GM21367 (cell line): Measurements from ENCODE around the gene RSPH6A.
A peak's percentile ranks its signal among the peaks of the same experiment; 100 is the strongest.
"Not testable (repeated sequence)": the region's sequence is repeated elsewhere in the genome, so short reads cannot be mapped to it uniquely, and the experiment has no call there.

Experiments
- ATAC-seq: cut with Tn5 transposase; IDR thresholded peaks from one replicate; pipeline ENCODE4 v1.9.1; 2021; ENCODE audit not compliant: unreplicated experiment

RSPH6A gene

GRCh38 chr19:45804140-45804958 lies 10.8 kb downstream of the RSPH6A start:
- ATAC-seq = no peak

- no peak for ATAC-seq
Measured at GRCh38 chr19:45801603-45802175, 13.4 kb downstream of the RSPH6A start.

- no peak for ATAC-seq
Measured at GRCh38 chr19:45800070-45800553, 15.0 kb downstream of the RSPH6A start.

GRCh38 chr19:45799541-45799940 lies 15.6 kb downstream of the RSPH6A start:
- ATAC-seq = not testable (repeated sequence)

GRCh38 chr19:45798995-45799517 lies 16.1 kb downstream of the RSPH6A start:
- ATAC-seq = peak; percentile 49

- ATAC-seq = no peak
Measured at GRCh38 chr19:45794627-45795026, 20.5 kb downstream of the RSPH6A start.

GRCh38 chr19:45793876-45794275 lies 21.2 kb downstream of the RSPH6A start:
- no peak for ATAC-seq

- no peak for ATAC-seq
Measured at GRCh38 chr19:45793178-45793564, 21.9 kb downstream of the RSPH6A start.

- ATAC-seq = peak; percentile 87
Measured at GRCh38 chr19:45792470-45793177, 22.5 kb downstream of the RSPH6A start, which contains the start of gene DMWD. Gene DMWD (minus strand): TSS chr19:45792845. CDS start chr19:45792756, 89 bp downstream.

GRCh38 chr19:45791744-45792469 lies 23.2 kb downstream of the RSPH6A start:
- peak; percentile 16 for ATAC-seq

GRCh38 chr19:45790942-45791341 lies 24.2 kb downstream of the RSPH6A start:
- ATAC-seq = no peak

GRCh38 chr19:45789035-45789786 lies 25.9 kb downstream of the RSPH6A start:
- no peak for ATAC-seq

GRCh38 chr19:45786533-45786894 lies 28.6 kb downstream of the RSPH6A start:
- ATAC-seq = no peak

GRCh38 chr19:45785781-45786532 lies 29.2 kb downstream of the RSPH6A start:
- ATAC-seq = no peak

- ATAC-seq = no peak
Measured at GRCh38 chr19:45785097-45785496, 30.0 kb downstream of the RSPH6A start.

- no peak for ATAC-seq
Measured at GRCh38 chr19:45784096-45784495, 31.0 kb downstream of the RSPH6A start.

- ATAC-seq = no peak
Measured at GRCh38 chr19:45782820-45783785, 32.0 kb downstream of the RSPH6A start.

GRCh38 chr19:45782162-45782691 lies 32.9 kb downstream of the RSPH6A start, which contains the start of gene DMPK:
Gene DMPK (minus strand): TSS chr19:45782490. CDS start chr19:45782352, 138 bp downstream.
- ATAC-seq = no peak
